GM23248 (cell line): Measurements from ENCODE around the gene TGFBR1. TPM values are rescaled to one million over a fixed set of nuclear protein-coding genes. Genes with fewer than 3 reads are reported as not detected.

Experiments
- DNase-seq: peaks from one replicate; pipeline ENCODE4 v3.0.0-alpha.2; 2015
- H2AFZ ChIP-seq: fragments of 200-600 bp; sonication (generic); 2 replicates; pipeline ENCODE4 v1.6.1; 2016; ENCODE audit warnings: antibody characterized with exemption
- H3F3A ChIP-seq: fragments of 200-600 bp; sonication (generic); 2 replicates; pipeline ENCODE4 v1.6.1; 2016; ENCODE audit warnings: mild to moderate bottlenecking, antibody characterized with exemption, mixed run types; ENCODE audit not compliant: insufficient read depth
- H3K27ac ChIP-seq: fragments of 200-600 bp; sonication (generic); 2 replicates; pipeline ENCODE4 v1.5.1; 2016; ENCODE audit warnings: mild to moderate bottlenecking
- H3K27me3 ChIP-seq: fragments of 200-600 bp; sonication (generic); replicated peaks from 2 replicates; pipeline ENCODE4 v1.6.1; 2016; ENCODE audit warnings: mild to moderate bottlenecking; ENCODE audit not compliant: insufficient read depth
- H3K36me3 ChIP-seq: fragments of 200-600 bp; sonication (generic); 2 replicates; pipeline ENCODE4 v1.6.1; 2016; ENCODE audit warnings: low read depth, mild to moderate bottlenecking
- H3K4me1 ChIP-seq: fragments of 200-600 bp; sonication (generic); 2 replicates; pipeline ENCODE4 v1.6.1; 2016; ENCODE audit warnings: mild to moderate bottlenecking; ENCODE audit not compliant: insufficient read depth
- H3K4me2 ChIP-seq: fragments of 200-600 bp; sonication (generic); one replicate; pipeline ENCODE4 v1.6.1; 2016; ENCODE audit warnings: mild to moderate bottlenecking; ENCODE audit not compliant: unreplicated experiment
- H3K4me3 ChIP-seq: fragments of 200-600 bp; sonication (generic); 2 replicates; pipeline ENCODE4 v1.5.1; 2016; ENCODE audit warnings: mild to moderate bottlenecking
- H3K79me2 ChIP-seq: fragments of 200-600 bp; sonication (generic); 2 replicates; pipeline ENCODE4 v1.6.1; 2016; ENCODE audit warnings: mild to moderate bottlenecking; ENCODE audit not compliant: insufficient read depth
- H3K9ac ChIP-seq: fragments of 200-600 bp; sonication (generic); 2 replicates; pipeline ENCODE4 v1.6.1; 2016; ENCODE audit warnings: mild to moderate bottlenecking
- H3K9me2 ChIP-seq: fragments of 200-600 bp; sonication (generic); 2 replicates; pipeline ENCODE4 v1.6.1; 2016; ENCODE audit warnings: mixed run types, mild to moderate bottlenecking, moderate library complexity; ENCODE audit not compliant: insufficient read depth
- H3K9me3 ChIP-seq: fragments of 200-600 bp; sonication (generic); one replicate; pipeline ENCODE4 v1.6.1; 2017; ENCODE audit warnings: low read depth
- H4K20me1 ChIP-seq: fragments of 200-600 bp; sonication (generic); 2 replicates; pipeline ENCODE4 v1.6.0; 2016; ENCODE audit not compliant: insufficient read depth
- EZH2 ChIP-seq: fragments of 200-600 bp; sonication (generic); IDR thresholded peaks from 2 replicates; pipeline ENCODE4 v1.6.1; 2018; ENCODE audit warnings: antibody characterized with exemption, mild to moderate bottlenecking; ENCODE audit not compliant: insufficient read depth, poor library complexity, severe bottlenecking
- EZH2phosphoT487 ChIP-seq: fragments of 200-600 bp; sonication (generic); IDR thresholded peaks from 2 replicates; pipeline ENCODE4 v1.6.1; 2018; ENCODE audit warnings: antibody characterized with exemption, moderate library complexity, mild to moderate bottlenecking, low read depth; ENCODE audit not compliant: insufficient read depth
- WGBS, 2 experiments: methylation state at CpG; one replicate each; pipeline ENCODE4 v1.1.6; 2015 to 2017; ENCODE audit warnings: low lambda C conversion rate in 2 of 2, low coverage in 1 of 2; ENCODE audit errors: missing lambda C conversion rate in 2 of 2; 5-methylcytosine and 5-hydroxymethylcytosine counted together
- in situ Hi-C: fragments of 300-500 bp; cut with MboI; formaldehyde crosslinking; loops from 2 replicates; pipeline ENCODE4 v1.15.0; 2020
- polyA plus RNA-seq: library from polyadenylated mRNA; unstranded; fragments of >200 nt; fragmentation: Nextera tagmentation; extraction: Ambion mirVana; gene quantifications from 2 replicates; pipeline ENCODE4 v1.2.1, GENCODE V29; 2016
- small RNA-seq: library from RNA; depleted of rRNA; stranded (forward); fragments of <200 nt; gene quantifications from one replicate; pipeline ENCODE3, GENCODE V24; 2014; ENCODE audit warnings: low read depth, low replicate concordance
- total RNA-seq: library from RNA; depleted of rRNA; stranded (reverse); fragments of >200 nt; shearing (Covaris generic); gene quantifications from 2 replicates; pipeline ENCODE4 v1.2.3, GENCODE V29; 2014; rRNA removed

TGFBR1 gene
- total and polyA plus RNA-seq, 2 experiments from 2014 or later: 46.3 to 73.9 TPM

DNA sequence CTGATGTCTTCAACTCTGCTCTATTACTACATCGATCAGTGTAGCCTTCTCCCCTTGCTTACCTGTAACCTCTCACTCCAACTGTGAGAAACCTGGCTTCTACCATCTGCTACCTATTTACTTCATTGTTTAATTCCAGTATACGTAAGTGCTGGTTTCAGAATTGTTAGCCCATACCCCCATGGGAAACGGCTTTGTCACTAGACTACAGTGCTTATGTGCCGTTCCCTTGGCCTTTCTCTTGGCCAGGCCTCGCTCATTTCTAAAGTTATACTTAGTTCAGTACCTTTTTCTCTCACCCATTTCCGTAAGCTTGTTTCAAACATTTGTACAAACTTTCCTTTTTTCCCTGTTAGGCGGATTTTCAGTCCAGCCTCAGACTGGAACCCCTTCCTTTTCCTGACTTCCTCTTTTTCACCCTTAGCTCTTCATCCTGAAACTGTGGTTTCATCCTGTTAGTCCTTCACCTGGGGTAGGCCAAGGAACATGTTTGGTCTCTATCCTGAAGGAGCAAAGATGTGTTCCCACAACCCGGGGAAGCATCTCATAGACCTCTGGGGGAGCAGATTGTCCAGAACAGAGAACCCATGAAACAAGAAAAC, 95.1 kb downstream of the TGFBR1 start:
- 86 to 90% methylated on average over 8 of the region's 8 CpGs for WGBS, 2 experiments
- H3K27ac ChIP-seq: no peak overlapping the region
- no peak overlapping the region for H3K9ac ChIP-seq
- H3K9me2 ChIP-seq: no peaks in the 10 kb centered on the region
- no peaks in the 10 kb centered on the region for H3K79me2 ChIP-seq
- no peak overlapping the region for H2AFZ ChIP-seq
- H3K36me3 ChIP-seq: no peaks in the 10 kb centered on the region
- no peaks in the 10 kb centered on the region for H3F3A ChIP-seq
- H3K4me2 ChIP-seq: no peak overlapping the region
- DNase-seq: no peak
- no peak for TF ChIP-seq EZH2
- no peak for TF ChIP-seq EZH2phosphoT487
- no peaks in the 10 kb centered on the region for H3K27me3 ChIP-seq
- H4K20me1 ChIP-seq: no peaks in the 10 kb centered on the region
- H3K4me3 ChIP-seq: no peak overlapping the region
- no peaks in the 10 kb centered on the region for H3K4me1 ChIP-seq
- in situ Hi-C loops: loop anchor here (25.0 kb wide), 1 partner anchor 1012 kb away; no protein-coding TSS in a partner anchor
- H3K9me3 ChIP-seq: no peaks in the 10 kb centered on the region

DNA sequence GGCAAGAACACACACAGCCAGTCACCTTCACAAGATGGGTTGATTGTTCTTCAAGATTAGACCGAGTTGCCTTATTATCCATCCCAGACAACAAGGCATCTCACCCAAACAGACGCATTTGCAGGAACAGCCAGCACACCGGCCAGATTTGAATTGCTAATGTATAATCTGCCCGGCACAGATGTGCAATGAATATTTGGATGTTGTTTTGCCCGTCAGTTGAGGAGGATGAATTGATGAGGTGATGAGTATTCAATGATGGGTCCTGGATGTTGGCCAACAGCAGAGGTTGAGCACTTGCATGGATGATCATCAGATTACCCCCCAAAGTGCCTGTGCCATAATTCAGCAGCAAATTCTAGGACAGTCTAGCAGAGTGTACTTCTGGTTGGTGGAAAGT, 96.7 kb downstream of the TGFBR1 start:
- no peaks in the 10 kb centered on the region for H3K4me1 ChIP-seq

More for the DNA sequence above, 96.7 kb downstream of the TGFBR1 start:
- Histone ChIP-seq H3K27me3 (no peaks in the 10 kb centered on the region), H3F3A (no peaks in the 10 kb centered on the region), H2AFZ (no peak overlapping the region), H3K9ac (no peak overlapping the region), H4K20me1 (no peaks in the 10 kb centered on the region), H3K4me2 (no peak overlapping the region), H3K27ac (no peak overlapping the region), H3K4me3 (no peak overlapping the region), H3K79me2 (no peaks in the 10 kb centered on the region), H3K9me3 (no peaks in the 10 kb centered on the region), H3K9me2 (no peaks in the 10 kb centered on the region), H3K36me3 (no peaks in the 10 kb centered on the region)
- in situ Hi-C loops: no loop called here
- 66 to 67% methylated on average over 5 of the region's 5 CpGs for WGBS, 2 experiments
- TF ChIP-seq EZH2phosphoT487 (no peak), EZH2 (no peak)
- no peak for DNase-seq

Small RNA genes within 50 kb of the gene (small RNA-seq; reads per million reads assigned to genes)
- not detected for gene RN7SL794P
- not detected for gene RNA5SP290

Other genes starting within 250 kb of the TGFBR1 start
- 16.8 and 17.8 TPM in 2 replicates for gene COL15A1, start 161.2 kb upstream of the TGFBR1 start, total RNA-seq
- 8.8 and 9.7 TPM in 2 replicates for gene COL15A1, start 161.2 kb upstream of the TGFBR1 start, polyA plus RNA-seq
- gene ALG2, start 116.8 kb downstream of the TGFBR1 start, total RNA-seq: 61.7 and 65.8 TPM in 2 replicates
- 59.5 and 64.5 TPM in 2 replicates for gene ALG2, start 116.8 kb downstream of the TGFBR1 start, polyA plus RNA-seq
- gene SEC61B, start 117.2 kb downstream of the TGFBR1 start, total RNA-seq: 117 and 127 TPM in 2 replicates
- gene SEC61B, start 117.2 kb downstream of the TGFBR1 start, polyA plus RNA-seq: 428 and 441 TPM in 2 replicates